ENCODE data around the gene PKP3. TPM values are rescaled to one million over a fixed set of nuclear protein-coding genes. Genes with fewer than 3 reads are reported as not detected.

The PKP3 gene
- total and polyA plus RNA-seq, 2 donors = 7.7 to 26.5 TPM

DNA sequence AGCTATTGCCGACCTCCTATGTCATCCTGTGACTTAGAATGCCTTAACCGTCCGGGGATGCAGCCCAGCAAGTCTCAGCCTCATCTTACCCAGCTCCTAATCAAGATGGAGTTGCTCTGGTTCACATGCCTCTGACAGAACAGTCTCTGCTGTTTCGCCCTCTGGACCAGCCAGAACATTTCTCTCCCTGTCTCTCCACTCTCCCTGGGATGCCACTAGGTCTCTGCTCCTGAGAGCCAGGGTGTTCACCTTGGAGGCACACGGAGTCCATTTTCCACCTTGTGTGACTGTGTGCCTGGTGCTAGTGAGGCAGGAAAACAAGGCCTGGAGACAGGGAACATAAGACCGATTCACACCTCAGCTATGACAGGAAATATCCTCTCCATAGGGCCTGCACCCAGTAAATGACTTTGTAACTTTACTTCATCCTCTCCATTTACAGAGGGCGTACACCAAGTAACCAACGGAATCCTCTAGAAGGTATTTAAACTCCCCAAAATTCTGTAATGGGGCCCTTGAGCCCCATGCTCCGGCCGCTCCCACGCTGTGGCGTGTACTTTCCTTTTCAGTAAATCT is 41.5 kb upstream of the PKP3 start:
- H3K27me3 ChIP-seq (ENCODE audit: control insufficient read depth in 2 of 2, insufficient read depth in 1 of 2, low read length in 1 of 2) = no peaks in the 10 kb centered on the region
- no peak for DNase-seq (ENCODE audit: low read depth in 6 of 9, low spot score in 9 of 9)
- peak overlapping the region; percentile 8 to 65 for H3K27ac ChIP-seq (ENCODE audit: low read depth in 1 of 2, low read length in 1 of 2)
- no peak overlapping the region for H3K4me3 ChIP-seq (ENCODE audit: low read length in 2 of 2)
- no peaks in the 10 kb centered on the region for H3K36me3 ChIP-seq (ENCODE audit: control insufficient read depth in 2 of 2, insufficient read depth in 2 of 2, low read length in 1 of 2)
- 91% methylated on average over 12 of the region's 12 CpGs for WGBS
- peaks cover 0 to 3% of the 10 kb centered on the region in 2 donors for H3K9me3 ChIP-seq (ENCODE audit: control insufficient read depth in 2 of 2, insufficient read depth in 1 of 2, low read length in 1 of 2)
- peaks cover 13 to 56% of the 10 kb centered on the region in 2 donors for H3K4me1 ChIP-seq (ENCODE audit: control insufficient read depth in 2 of 2, insufficient read depth in 2 of 2, low read length in 2 of 2)

DNA sequence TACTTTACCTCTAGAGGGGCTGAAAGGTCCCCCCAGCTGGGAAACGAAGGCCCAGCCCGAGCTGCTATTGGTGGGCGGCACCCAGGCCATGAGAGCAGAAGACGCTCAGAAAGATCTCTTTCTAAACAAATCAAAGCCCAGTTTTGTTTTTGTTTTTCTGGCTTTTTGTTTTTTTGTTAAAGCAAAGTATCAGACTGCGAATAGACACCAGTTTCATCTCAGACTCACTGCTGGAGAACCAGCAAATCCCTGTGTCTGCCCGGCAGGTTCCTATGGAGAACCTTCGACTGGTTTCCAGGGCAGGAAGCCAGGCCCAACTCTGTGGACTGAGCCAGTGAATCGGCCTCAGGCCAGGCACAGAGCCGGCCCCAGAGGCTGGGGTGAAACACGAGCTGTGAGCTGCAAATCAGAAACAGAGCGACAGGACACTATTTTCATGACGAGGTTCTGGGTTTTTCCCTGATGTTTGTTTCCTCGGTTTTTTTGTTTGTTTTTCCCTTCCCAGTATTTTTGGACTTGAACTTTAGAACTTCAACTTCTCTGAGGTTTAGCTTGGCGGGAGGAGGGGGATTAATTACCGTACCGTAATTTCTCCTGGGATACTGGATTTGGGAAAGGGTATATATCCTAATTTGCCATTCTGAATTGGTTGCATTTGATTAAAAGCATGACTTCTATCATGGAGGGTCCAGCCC is 40.7 kb upstream of the PKP3 start:
- no peak overlapping the region for H3K4me3 ChIP-seq (ENCODE audit: low read length in 2 of 2)
- peaks cover 0 to 3% of the 10 kb centered on the region in 2 donors for H3K9me3 ChIP-seq (ENCODE audit: control insufficient read depth in 2 of 2, insufficient read depth in 1 of 2, low read length in 1 of 2)
- peaks cover 13 to 56% of the 10 kb centered on the region in 2 donors for H3K4me1 ChIP-seq (ENCODE audit: control insufficient read depth in 2 of 2, insufficient read depth in 2 of 2, low read length in 2 of 2)
- no peaks in the 10 kb centered on the region for H3K27me3 ChIP-seq (ENCODE audit: control insufficient read depth in 2 of 2, insufficient read depth in 1 of 2, low read length in 1 of 2)
- DNase-seq (ENCODE audit: low read depth in 6 of 9, low spot score in 9 of 9) = no peak
- peak overlapping the region; percentile 65 to 68 for H3K27ac ChIP-seq (ENCODE audit: low read depth in 1 of 2, low read length in 1 of 2)
- 78% methylated on average over 16 of the region's 16 CpGs for WGBS
- H3K36me3 ChIP-seq (ENCODE audit: control insufficient read depth in 2 of 2, insufficient read depth in 2 of 2, low read length in 1 of 2) = no peaks in the 10 kb centered on the region

DNA sequence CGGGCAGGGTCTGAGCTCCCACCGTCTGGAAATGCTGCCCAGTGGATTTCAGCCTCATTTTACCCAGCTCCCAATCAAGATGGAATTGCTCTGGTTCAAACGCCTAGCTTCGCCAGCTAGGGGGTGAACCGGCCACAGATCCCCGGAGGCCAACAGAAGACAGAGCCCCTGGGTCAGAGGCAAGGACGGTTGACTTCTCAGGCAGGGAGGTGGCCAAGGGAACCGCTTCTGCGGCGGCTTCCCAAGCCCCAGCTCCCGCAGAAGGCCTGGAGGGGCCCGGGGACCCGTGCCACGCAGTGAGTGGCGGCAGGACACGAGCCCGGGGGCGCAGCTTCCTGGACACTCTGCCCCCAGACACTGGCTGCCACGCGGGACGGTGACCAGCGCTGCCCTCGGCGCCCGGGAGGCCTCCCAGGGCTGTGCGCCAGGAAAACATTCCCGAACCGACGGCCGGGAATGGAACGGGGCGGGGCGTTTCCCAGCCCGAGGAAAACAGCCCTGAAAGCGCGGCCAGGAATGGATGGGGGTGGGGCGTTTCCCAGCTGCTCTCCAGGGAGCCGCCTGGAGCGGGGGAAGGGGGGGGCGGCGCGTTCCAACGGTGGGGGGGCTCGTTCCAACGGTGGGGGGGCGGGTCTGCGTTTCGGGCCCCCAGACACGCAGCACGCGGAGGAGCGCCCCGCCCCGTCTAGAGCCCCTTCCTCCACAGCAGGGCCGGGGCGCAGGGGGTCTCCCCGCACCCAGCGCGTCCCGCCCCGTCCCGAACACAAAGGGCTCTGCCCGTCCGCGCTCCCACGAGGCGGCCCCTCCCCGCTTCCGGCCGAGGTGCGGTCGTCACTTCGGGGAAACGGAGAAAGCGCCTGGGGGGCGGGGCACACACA is 38.2 kb upstream of the PKP3 start:
- 6% methylated on average over 76 of the region's 76 CpGs for WGBS
- no peaks in the 10 kb centered on the region for H3K36me3 ChIP-seq (ENCODE audit: control insufficient read depth in 2 of 2, insufficient read depth in 2 of 2, low read length in 1 of 2)

DNA sequence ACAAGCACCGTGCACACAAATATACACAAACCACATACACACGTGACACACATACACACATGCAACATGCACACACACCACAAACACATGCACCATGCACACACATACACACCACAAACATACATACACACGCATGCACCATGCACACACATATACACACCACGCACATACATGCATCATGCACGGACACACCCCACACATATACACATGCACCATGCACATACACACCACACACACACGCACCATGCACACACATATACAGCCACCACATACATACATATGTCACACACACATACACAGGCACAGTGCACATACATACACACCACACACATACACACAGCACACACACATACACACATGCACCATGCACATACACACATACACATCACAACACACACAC is 37.4 kb upstream of the PKP3 start:
- 82% methylated on average over 6 of the region's 6 CpGs for WGBS
- H3K36me3 ChIP-seq (ENCODE audit: control insufficient read depth in 2 of 2, insufficient read depth in 2 of 2, low read length in 1 of 2) = no peaks in the 10 kb centered on the region
- H3K4me1 ChIP-seq (ENCODE audit: control insufficient read depth in 2 of 2, insufficient read depth in 2 of 2, low read length in 2 of 2) = peaks cover 13 to 41% of the 10 kb centered on the region in 2 donors
- H3K9me3 ChIP-seq (ENCODE audit: control insufficient read depth in 2 of 2, insufficient read depth in 1 of 2, low read length in 1 of 2) = peaks cover 4 to 22% of the 10 kb centered on the region in 2 donors
- H3K4me3 ChIP-seq (ENCODE audit: low read length in 2 of 2) = no peak overlapping the region
- no peak for DNase-seq (ENCODE audit: low read depth in 6 of 9, low spot score in 9 of 9)
- peaks cover 0 to 5% of the 10 kb centered on the region in 2 donors for H3K27me3 ChIP-seq (ENCODE audit: control insufficient read depth in 2 of 2, insufficient read depth in 1 of 2, low read length in 1 of 2)
- peak overlapping the region in 1 of 2 donors; percentile 11 for H3K27ac ChIP-seq (ENCODE audit: low read depth in 1 of 2, low read length in 1 of 2)

More for the DNA sequence above, 38.2 kb upstream of the PKP3 start:
- peak overlapping the region; percentile 93 to 98 for H3K27ac ChIP-seq (ENCODE audit: low read depth in 1 of 2, low read length in 1 of 2)
- H3K4me1 ChIP-seq (ENCODE audit: control insufficient read depth in 2 of 2, insufficient read depth in 2 of 2, low read length in 2 of 2) = peaks cover 13 to 49% of the 10 kb centered on the region in 2 donors
- H3K27me3 ChIP-seq (ENCODE audit: control insufficient read depth in 2 of 2, insufficient read depth in 1 of 2, low read length in 1 of 2) = peaks cover 0 to 5% of the 10 kb centered on the region in 2 donors
- H3K9me3 ChIP-seq (ENCODE audit: control insufficient read depth in 2 of 2, insufficient read depth in 1 of 2, low read length in 1 of 2) = peaks cover 0 to 14% of the 10 kb centered on the region in 2 donors
- peak in 8 of 9 donors; percentile 59 to 94 (median 83) for DNase-seq (ENCODE audit: low read depth in 6 of 9, low spot score in 9 of 9)
- peak overlapping the region; percentile 38 to 57 for H3K4me3 ChIP-seq (ENCODE audit: low read length in 2 of 2)

DNA sequence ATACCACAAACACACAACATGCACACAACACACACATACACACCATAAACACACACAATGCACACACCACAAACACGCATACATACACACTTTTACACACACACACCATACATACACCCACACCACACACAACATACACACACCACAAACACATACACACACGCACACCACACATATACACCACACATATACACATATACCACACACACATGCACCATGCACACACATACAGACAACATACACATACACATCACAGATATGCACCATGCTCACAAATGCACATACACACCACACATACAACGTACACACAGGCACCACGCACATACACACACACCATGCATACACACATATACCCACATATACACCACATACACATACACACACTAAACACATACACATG is 36.4 kb upstream of the PKP3 start:
- no peak overlapping the region for H3K27ac ChIP-seq (ENCODE audit: low read depth in 1 of 2, low read length in 1 of 2)
- H3K9me3 ChIP-seq (ENCODE audit: control insufficient read depth in 2 of 2, insufficient read depth in 1 of 2, low read length in 1 of 2) = peaks cover 4 to 28% of the 10 kb centered on the region in 2 donors
- no peak overlapping the region for H3K4me3 ChIP-seq (ENCODE audit: low read length in 2 of 2)
- no peaks in the 10 kb centered on the region for H3K36me3 ChIP-seq (ENCODE audit: control insufficient read depth in 2 of 2, insufficient read depth in 2 of 2, low read length in 1 of 2)
- H3K4me1 ChIP-seq (ENCODE audit: control insufficient read depth in 2 of 2, insufficient read depth in 2 of 2, low read length in 2 of 2) = peaks cover 13 to 36% of the 10 kb centered on the region in 2 donors
- DNase-seq (ENCODE audit: low read depth in 6 of 9, low spot score in 9 of 9) = no peak
- 98% methylated on average over 4 of the region's 4 CpGs for WGBS
- H3K27me3 ChIP-seq (ENCODE audit: control insufficient read depth in 2 of 2, insufficient read depth in 1 of 2, low read length in 1 of 2) = peaks cover 0 to 7% of the 10 kb centered on the region in 2 donors

DNA sequence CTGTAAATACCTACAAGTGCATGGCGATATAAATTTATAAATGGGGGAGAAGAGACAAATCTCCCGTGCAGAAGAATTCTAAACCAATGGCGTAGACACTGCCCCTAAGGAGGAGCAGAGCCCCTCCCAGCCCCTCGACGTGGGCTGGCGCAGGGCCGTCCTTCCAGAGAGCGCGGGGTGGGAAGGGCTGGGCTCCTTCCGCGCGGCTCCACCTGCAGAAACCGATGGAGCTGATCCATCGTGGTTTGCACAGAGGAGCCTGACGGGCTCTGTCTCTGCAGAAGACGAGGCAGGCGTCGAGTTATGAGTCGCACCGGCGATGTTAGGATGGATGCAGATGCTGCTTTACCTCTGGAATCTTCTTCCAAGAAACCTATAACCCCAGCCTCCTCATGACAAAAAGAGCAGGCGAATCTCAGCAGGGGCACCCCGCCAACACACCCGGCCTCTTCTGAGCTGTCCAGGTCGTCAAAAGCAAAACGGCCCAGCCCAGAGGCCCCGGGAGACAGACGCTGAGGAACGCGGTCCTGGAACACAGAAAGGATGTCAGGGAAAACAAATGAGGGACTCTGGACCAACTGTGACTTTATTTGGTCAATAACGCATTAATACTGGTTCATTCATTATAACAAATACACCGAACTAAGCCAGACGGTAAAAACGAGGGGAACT is 35.7 kb upstream of the PKP3 start:
- 77% methylated on average over 34 of the region's 34 CpGs for WGBS
- no peak overlapping the region for H3K4me3 ChIP-seq (ENCODE audit: low read length in 2 of 2)

DNA sequence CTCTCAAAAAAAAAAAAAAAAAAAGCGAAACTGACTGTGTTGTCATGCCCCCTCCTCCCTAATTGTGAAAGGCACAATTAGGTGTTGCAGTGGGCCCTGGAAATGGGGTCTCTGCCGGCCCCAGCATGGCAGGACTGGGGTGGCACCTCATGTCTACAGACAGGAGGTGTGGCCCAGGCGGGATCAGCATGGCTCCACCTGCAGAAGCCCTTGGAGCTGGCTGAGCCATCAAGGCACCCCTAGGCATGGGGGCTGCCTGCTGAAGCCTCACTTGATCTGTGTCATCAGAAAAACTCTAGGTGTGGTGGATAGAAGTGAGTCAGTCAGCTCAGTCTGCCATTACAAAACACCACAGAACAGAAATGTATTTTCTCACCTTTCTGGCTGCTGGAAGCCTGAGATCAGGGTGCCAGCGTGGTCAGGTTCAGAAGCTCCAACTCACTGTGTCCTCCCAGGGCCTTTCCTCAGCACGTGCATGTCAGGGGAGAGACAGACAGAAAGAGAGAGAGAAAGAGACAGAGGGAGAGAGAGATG is 34.8 kb upstream of the PKP3 start:
- no peak for DNase-seq (ENCODE audit: low read depth in 6 of 9, low spot score in 9 of 9)
- no peaks in the 10 kb centered on the region for H3K36me3 ChIP-seq (ENCODE audit: control insufficient read depth in 2 of 2, insufficient read depth in 2 of 2, low read length in 1 of 2)
- peaks cover 10 to 20% of the 10 kb centered on the region in 2 donors for H3K4me1 ChIP-seq (ENCODE audit: control insufficient read depth in 2 of 2, insufficient read depth in 2 of 2, low read length in 2 of 2)
- WGBS = 81% methylated on average over 5 of the region's 5 CpGs
- H3K4me3 ChIP-seq (ENCODE audit: low read length in 2 of 2) = no peak overlapping the region
- H3K27me3 ChIP-seq (ENCODE audit: control insufficient read depth in 2 of 2, insufficient read depth in 1 of 2, low read length in 1 of 2) = peaks cover 0 to 10% of the 10 kb centered on the region in 2 donors
- H3K9me3 ChIP-seq (ENCODE audit: control insufficient read depth in 2 of 2, insufficient read depth in 1 of 2, low read length in 1 of 2) = peaks cover 4 to 29% of the 10 kb centered on the region in 2 donors
- peak overlapping the region in 1 of 2 donors; percentile 36 for H3K27ac ChIP-seq (ENCODE audit: low read depth in 1 of 2, low read length in 1 of 2)

More for the DNA sequence above, 35.7 kb upstream of the PKP3 start:
- H3K36me3 ChIP-seq (ENCODE audit: control insufficient read depth in 2 of 2, insufficient read depth in 2 of 2, low read length in 1 of 2) = no peaks in the 10 kb centered on the region
- peaks cover 13 to 29% of the 10 kb centered on the region in 2 donors for H3K4me1 ChIP-seq (ENCODE audit: control insufficient read depth in 2 of 2, insufficient read depth in 2 of 2, low read length in 2 of 2)
- no peak for DNase-seq (ENCODE audit: low read depth in 6 of 9, low spot score in 9 of 9)
- H3K27me3 ChIP-seq (ENCODE audit: control insufficient read depth in 2 of 2, insufficient read depth in 1 of 2, low read length in 1 of 2) = peaks cover 0 to 7% of the 10 kb centered on the region in 2 donors
- H3K9me3 ChIP-seq (ENCODE audit: control insufficient read depth in 2 of 2, insufficient read depth in 1 of 2, low read length in 1 of 2) = peaks cover 4 to 29% of the 10 kb centered on the region in 2 donors
- H3K27ac ChIP-seq (ENCODE audit: low read depth in 1 of 2, low read length in 1 of 2) = peak overlapping the region in 1 of 2 donors; percentile 18
